Osteoblast (primary cell): ENCODE data around the gene APLP1. TPM values are rescaled to one million over a fixed set of nuclear protein-coding genes. Genes with fewer than 3 reads are reported as not detected.

Experiments used
- DNase-seq: peaks from one replicate; pipeline ENCODE4 v3.0.0; 2011; ENCODE audit warnings: low spot score, mixed read lengths; ENCODE audit not compliant: insufficient read length; ENCODE audit errors: missing footprints
- H2AFZ ChIP-seq: 2 replicates; pipeline ENCODE4 v1.6.0; 2011; ENCODE audit warnings: mild to moderate bottlenecking, low read length
- H3K27ac ChIP-seq: 2 replicates; pipeline ENCODE4 v1.5.1; 2011; ENCODE audit warnings: mild to moderate bottlenecking, low read depth, low read length, moderate library complexity
- H3K27me3 ChIP-seq: 2 replicates; pipeline ENCODE4 v1.6.0; 2012; ENCODE audit warnings: mild to moderate bottlenecking, control low read depth, inconsistent platforms, low read length, moderate library complexity; ENCODE audit not compliant: insufficient read depth
- H3K36me3 ChIP-seq: 2 replicates; pipeline ENCODE4 v1.5.1; 2011; ENCODE audit warnings: mild to moderate bottlenecking, low read length, control low read depth, moderate library complexity; ENCODE audit not compliant: insufficient read depth
- H3K4me1 ChIP-seq: 2 replicates; pipeline ENCODE4 v1.5.1; 2011; ENCODE audit warnings: mild to moderate bottlenecking, low read length, control low read depth, moderate library complexity; ENCODE audit not compliant: insufficient read depth
- H3K4me2 ChIP-seq: 2 replicates; pipeline ENCODE4 v1.6.0; 2011; ENCODE audit warnings: mild to moderate bottlenecking, low read length; ENCODE audit not compliant: insufficient read depth
- H3K4me3 ChIP-seq: fragments of 200-600 bp; sonication (generic); 3 replicates; pipeline ENCODE4 v1.5.1; 2012; ENCODE audit warnings: mild to moderate bottlenecking, low read length, inconsistent platforms; ENCODE audit not compliant: insufficient read depth
- H3K79me2 ChIP-seq: 2 replicates; pipeline ENCODE4 v1.6.0; 2012; ENCODE audit warnings: mild to moderate bottlenecking, low read length, control low read depth, inconsistent platforms; ENCODE audit not compliant: insufficient read depth
- H3K9me3 ChIP-seq: 2 replicates; pipeline ENCODE4 v1.5.1; 2011; ENCODE audit warnings: low read depth, low read length, control low read depth
- H4K20me1 ChIP-seq: 2 replicates; pipeline ENCODE4 v1.6.0; 2012; ENCODE audit warnings: mild to moderate bottlenecking, low read length, control low read depth; ENCODE audit not compliant: insufficient read depth
- total RNA-seq: library from RNA; depleted of rRNA; stranded (reverse); fragments of >200 nt; gene quantifications from 2 replicates; pipeline ENCODE4 v1.2.3, GENCODE V29; 2012
- TF ChIP-seq, protein P1 (sequence below): IDR thresholded peaks from 2 replicates; pipeline ENCODE4 v1.5.1; 2011; ENCODE audit warnings: mild to moderate bottlenecking, low read depth, low read length, moderate library complexity; ENCODE audit errors: extremely low read depth

APLP1 gene
- total RNA-seq, 1 donor, result 3.6 TPM

DNA sequence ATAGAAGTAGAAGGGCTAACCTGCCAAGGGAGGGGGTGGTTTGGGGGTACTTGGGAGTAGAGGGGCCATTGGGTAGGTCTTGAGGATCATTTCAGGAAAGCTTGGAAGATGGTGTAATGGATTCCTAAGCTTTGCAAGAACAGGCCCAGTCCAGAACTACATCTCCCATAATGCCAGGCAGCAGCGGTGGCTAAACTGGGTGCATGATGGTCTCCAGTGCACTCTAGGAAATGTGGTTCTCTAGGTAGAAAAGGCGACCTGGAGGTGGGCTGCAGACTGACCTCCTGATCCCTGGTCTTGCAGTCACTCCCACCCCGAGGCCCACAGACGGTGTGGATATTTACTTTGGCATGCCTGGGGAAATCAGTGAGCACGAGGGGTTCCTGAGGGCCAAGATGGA lies 3.8 kb downstream of the APLP1 start:
- Histone ChIP-seq H3K4me1 (no peaks in the 10 kb centered on the region), H3K4me2 (no peak overlapping the region), H3K4me3 (no peak overlapping the region), H3K79me2 (no peaks in the 10 kb centered on the region), H3K27me3 (peaks cover 13% of the 10 kb centered on the region), H2AFZ (no peak overlapping the region), H3K27ac (no peak overlapping the region), H3K9me3 (no peaks in the 10 kb centered on the region), H4K20me1 (no peaks in the 10 kb centered on the region), H3K36me3 (no peaks in the 10 kb centered on the region)
- TF ChIP-seq, protein P1, sequence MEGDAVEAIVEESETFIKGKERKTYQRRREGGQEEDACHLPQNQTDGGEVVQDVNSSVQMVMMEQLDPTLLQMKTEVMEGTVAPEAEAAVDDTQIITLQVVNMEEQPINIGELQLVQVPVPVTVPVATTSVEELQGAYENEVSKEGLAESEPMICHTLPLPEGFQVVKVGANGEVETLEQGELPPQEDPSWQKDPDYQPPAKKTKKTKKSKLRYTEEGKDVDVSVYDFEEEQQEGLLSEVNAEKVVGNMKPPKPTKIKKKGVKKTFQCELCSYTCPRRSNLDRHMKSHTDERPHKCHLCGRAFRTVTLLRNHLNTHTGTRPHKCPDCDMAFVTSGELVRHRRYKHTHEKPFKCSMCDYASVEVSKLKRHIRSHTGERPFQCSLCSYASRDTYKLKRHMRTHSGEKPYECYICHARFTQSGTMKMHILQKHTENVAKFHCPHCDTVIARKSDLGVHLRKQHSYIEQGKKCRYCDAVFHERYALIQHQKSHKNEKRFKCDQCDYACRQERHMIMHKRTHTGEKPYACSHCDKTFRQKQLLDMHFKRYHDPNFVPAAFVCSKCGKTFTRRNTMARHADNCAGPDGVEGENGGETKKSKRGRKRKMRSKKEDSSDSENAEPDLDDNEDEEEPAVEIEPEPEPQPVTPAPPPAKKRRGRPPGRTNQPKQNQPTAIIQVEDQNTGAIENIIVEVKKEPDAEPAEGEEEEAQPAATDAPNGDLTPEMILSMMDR, result no peak
- DNase-seq, result peak; percentile 14

- Histone ChIP-seq H3K79me2 (no peaks in the 10 kb centered on the region), H3K27me3 (no peaks in the 10 kb centered on the region), H3K4me2 (no peak overlapping the region), H3K27ac (no peak overlapping the region), H3K4me3 (no peak overlapping the region), H3K36me3 (no peaks in the 10 kb centered on the region), H3K9me3 (no peaks in the 10 kb centered on the region), H3K4me1 (peaks cover 1% of the 10 kb centered on the region), H2AFZ (no peak overlapping the region), H4K20me1 (no peaks in the 10 kb centered on the region)
- TF ChIP-seq, protein P1, result no peak
- no peak for DNase-seq
Observed at GRCh38 chr19:35874392-35874930, 6.1 kb downstream of the APLP1 start.

- no peak overlapping the region for H2AFZ ChIP-seq
- no peaks in the 10 kb centered on the region for H3K27me3 ChIP-seq
- H3K9me3 ChIP-seq, result no peaks in the 10 kb centered on the region
- TF ChIP-seq, protein P1, result no peak
- no peak overlapping the region for H3K4me2 ChIP-seq
- no peaks in the 10 kb centered on the region for H3K79me2 ChIP-seq
- H3K4me3 ChIP-seq, result no peak overlapping the region
- H3K27ac ChIP-seq, result no peak overlapping the region
- H3K4me1 ChIP-seq, result peaks cover 3% of the 10 kb centered on the region
- DNase-seq, result peak; percentile 19
- H4K20me1 ChIP-seq, result peaks cover 2% of the 10 kb centered on the region
- no peaks in the 10 kb centered on the region for H3K36me3 ChIP-seq
Observed at GRCh38 chr19:35879068-35879467, 10.7 kb downstream of the APLP1 start.

DNA sequence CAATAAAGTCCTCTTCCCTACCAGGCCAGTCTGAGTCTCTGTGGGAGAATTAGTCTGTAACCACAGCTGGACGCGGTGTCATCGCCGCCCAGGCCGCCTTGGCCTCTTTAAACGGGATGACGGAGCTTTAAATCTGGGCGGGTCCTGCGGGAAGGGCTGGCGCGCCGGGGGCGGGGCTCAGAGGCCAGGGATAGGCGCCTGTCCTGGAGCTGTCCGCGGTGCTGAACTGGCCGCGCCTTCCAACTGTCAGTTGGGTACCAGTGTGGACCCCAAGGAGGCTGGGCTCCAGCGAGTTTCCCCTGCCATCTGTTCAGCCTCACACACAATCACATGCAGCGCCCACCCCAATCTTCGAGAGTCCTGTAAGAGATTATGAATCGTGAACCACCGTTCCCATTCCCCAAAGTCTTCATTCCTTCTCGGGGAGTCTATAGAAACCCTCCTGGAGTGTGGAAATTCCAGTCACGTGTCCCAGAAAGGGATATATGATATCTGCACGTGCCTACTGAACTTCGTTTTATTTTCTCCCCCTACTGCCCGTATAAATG lies 11.5 kb downstream of the APLP1 start:
- no peak overlapping the region for H2AFZ ChIP-seq
- no peak overlapping the region for H3K4me2 ChIP-seq
- peaks cover 2% of the 10 kb centered on the region for H4K20me1 ChIP-seq
- H3K4me1 ChIP-seq, result peaks cover 3% of the 10 kb centered on the region
- H3K4me3 ChIP-seq, result no peak overlapping the region
- no peaks in the 10 kb centered on the region for H3K9me3 ChIP-seq
- no peak overlapping the region for H3K27ac ChIP-seq
- TF ChIP-seq, protein P1, result no peak
- peak; percentile 98 for DNase-seq
- H3K79me2 ChIP-seq, result no peaks in the 10 kb centered on the region
- H3K36me3 ChIP-seq, result no peaks in the 10 kb centered on the region
- H3K27me3 ChIP-seq, result no peaks in the 10 kb centered on the region
